A549 treated with CORT108297 at 1 μM for 4 hours (cell line): ENCODE data around the gene SERF2. TPM values are rescaled to one million over a fixed set of nuclear protein-coding genes. Genes with fewer than 3 reads are reported as not detected.

Experiments
- total RNA-seq: library from RNA; stranded (reverse); fragments of 200-300 nt; extraction: Qiagen RNA extraction; gene quantifications from 5 replicates; pipeline ENCODE4 v1.2.3, GENCODE V29; 2022

Gene SERF2
- total RNA-seq = 459 to 728 TPM (median 704 TPM) in 5 replicates

GRCh38 chr15:43791993-43792760 lies at the start of gene SERF2:
SERF2 (plus strand) TSS chr15:43792320; CDS start chr15:43792377, 57 bp downstream.

DNA sequence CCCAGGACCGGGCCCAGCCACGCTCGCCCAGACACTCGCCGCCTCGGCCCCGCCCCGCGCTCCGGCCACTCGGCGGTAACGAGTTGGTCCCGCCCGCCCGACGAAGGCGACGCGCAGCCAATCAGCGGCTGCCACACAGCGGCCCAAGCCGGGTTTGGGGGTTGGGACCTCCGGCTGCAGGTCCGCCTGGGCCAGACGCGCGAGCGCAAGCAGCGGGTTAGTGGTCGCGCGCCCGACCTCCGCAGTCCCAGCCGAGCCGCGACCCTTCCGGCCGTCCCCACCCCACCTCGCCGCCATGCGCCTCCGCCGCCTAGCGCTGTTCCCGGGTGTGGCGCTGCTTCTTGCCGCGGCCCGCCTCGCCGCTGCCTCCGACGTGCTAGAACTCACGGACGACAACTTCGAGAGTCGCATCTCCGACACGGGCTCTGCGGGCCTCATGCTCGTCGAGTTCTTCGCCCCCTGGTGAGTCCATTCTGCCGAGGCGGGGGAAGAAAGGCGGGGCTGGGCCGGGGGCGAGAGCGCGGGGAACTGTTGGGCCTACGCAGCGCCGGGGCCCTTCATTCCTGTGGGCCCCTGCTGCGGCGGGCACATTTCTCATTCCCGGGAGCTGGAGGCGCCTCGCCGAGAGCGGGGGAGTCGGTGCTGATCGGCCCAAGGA lies 45.7 kb upstream of the SERF2 start, which contains the start of gene PDIA3:
Gene PDIA3 (plus strand): TSS at position 194 of the 658 bp plus-strand sequence. CDS start 102 bp downstream, at position 296.

DNA sequence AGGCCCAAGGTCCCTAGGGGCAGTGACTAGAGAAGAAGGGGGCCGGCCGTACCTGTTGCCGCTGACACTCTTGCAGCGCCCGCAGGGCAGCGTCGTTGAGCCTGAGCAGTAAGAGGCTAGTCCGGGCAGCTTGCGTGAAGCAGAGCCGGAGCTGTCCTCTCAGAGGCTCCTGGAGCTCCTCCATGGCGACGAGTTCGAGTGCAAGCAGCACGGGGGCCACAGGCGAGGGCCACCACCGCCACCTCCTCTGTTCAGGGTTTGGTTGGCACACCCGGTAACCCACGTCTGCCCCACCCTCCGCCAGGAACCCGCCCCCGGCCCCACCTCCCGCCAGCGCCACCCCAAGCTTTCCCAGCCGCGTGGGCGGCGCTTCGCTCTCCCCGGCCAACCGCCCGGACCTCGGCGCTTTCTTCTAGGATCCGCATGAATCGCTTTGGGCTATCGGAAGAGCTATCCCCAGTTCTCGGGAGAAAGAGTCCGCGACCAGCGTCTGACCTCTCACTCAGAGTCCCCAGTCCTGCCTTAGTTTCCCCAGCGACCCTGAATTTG lies 15.3 kb upstream of the SERF2 start, which contains the start of gene ELL3:
Gene ELL3 (minus strand): TSS at position 249 of the 549 bp plus-strand sequence. CDS start 65 bp downstream, at position 184.

GRCh38 chr15:43799945-43800285 lies 7.8 kb downstream of the SERF2 start, which contains the start of gene SERINC4:
SERINC4 (minus strand) TSS chr15:43800220; CDS start chr15:43799986, 234 bp downstream.

DNA sequence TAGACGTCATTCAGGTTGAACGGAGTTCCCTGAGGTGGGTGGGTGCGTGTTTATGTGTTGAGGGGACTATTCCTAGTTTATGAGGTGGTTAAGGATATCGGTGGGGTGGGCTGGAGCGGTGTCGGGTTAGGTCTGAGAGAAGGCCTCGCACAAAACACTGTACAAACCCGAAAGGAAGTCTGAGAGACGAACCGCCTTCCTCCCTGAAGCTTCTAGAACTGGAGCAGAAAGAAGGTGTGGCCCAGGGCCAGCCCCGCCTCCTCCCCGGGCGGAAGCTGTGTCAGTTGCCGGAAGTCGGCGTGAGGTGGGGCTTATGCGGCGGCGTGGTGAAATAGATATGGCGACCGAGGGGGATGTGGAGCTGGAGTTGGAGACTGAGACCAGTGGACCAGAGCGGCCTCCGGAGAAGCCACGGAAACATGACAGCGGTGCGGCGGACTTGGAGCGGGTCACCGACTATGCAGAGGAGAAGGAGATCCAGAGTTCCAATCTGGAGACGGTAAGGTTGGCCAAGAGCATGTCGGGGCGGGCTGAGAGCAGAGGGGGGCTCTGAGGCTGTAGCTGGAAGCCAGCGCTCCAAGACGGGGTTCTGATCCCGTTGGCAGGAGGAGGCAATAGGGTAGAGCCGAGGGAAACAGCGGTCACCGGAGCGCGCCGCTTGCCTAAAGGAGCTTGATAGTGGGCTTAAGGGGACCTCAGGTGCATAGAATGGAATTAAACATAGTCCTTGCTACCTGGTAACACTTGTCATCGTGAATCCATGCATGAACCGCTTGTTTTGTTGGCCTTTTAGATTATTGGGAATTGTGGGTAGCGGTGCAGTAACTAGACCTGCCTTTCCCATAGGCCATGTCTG lies 8.4 kb downstream of the SERF2 start, which contains the start of gene HYPK:
Gene HYPK (plus strand): TSS at position 314 of the 856 bp plus-strand sequence. CDS start 24 bp downstream, at position 338.

DNA sequence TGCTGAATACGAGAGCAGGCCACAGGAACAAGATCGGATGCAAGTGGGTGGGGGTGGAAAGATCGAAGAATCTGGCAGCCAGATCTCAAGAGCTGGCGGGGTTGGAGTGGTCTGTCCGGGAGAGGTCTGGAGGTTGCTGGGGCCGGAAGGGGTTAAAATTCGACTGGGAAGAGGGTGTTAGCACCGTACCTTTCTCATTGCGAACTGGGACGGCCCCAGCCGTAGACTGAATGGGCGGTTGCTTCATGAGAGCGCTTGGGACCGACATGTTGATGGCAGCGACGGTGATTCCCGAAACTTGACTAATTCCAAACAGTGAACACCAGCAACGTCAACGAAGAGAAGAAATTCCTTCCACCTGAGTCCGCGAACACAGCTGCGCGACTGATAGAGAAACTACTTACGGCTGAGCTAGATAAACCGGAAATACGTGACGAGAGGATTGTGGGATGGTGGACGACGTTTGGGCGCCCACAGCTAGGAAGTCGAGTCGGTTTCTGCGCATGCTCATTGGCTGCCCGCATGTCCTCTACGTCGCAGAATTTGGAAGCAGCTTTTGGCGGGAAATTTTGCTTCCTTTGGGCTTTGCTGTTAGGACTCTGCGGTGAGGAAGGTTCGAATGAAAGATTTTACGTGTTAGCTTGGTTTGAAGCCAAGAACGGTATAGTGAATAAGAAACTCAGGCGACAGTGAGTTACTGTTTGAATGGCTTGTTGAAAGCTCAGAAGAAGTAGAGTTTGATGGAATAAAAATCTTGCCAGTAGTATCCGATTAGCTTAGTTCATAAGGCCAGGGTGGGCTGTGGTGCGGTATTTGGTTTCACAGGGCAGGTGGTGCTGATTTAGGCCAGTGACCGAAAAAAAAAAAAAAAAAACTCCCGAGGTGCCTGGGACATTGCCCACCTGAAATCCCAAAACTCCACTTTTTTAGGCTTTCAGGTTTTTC lies 32.5 kb downstream of the SERF2 start, which contains the start of gene MFAP1:
Gene MFAP1 (minus strand): TSS at position 389 of the 945 bp plus-strand sequence. CDS start 121 bp downstream, at position 268.

DNA sequence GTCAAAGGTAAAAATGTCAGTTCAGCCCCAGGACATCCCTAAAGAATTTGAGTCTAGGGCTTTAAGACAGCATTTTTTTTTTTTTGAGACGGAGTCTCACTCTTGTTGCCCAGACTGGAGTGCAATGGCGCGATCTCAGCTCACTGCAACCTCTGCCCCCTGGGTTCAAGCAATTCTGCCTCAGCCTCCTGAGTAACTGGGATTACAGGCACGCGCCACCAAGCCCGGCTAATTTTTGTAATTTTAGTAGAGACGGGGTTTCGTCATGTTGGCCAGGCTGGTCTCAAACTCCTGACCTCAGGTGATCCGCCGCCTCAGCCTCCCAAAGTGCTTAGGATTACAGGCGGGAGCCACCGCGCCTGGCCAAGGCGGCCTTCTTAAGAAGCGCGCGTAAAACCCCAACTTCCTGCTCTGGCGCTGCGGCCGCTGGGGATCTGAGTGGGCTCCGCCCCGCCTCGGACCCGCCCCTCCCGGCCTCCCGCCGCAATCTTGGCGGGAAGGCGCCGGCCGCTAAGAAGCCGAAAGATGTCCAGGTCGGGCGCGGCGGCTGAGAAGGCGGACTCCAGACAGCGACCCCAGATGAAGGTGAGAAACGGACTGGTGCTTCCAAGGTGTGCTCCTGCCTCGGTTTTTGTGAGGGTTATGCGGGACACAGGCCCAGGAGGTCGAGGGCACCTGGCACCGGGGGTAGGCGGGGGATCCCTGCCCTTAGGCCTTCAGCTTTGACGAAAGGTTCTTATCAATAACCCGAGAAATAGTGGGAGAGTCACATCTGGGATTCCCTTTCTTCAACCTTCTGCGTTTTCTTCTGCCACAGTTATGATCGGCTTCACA lies 34.6 kb downstream of the SERF2 start, which contains the start of gene WDR76:
Gene WDR76 (plus strand): TSS at position 495 of the 834 bp plus-strand sequence. CDS start 31 bp downstream, at position 526.

Other genes starting within 250 kb of the SERF2 start
- gene PPIP5K1, start 202.1 kb upstream of the SERF2 start, total RNA-seq = 5.5 to 7.9 TPM (median 6.6 TPM) in 5 replicates
- gene CKMT1B, start 198.3 kb upstream of the SERF2 start, total RNA-seq = 3.1 to 4.2 TPM (median 3.8 TPM) in 5 replicates
- 0.06 to 0.16 TPM (median 0.07 TPM) in 3 of 5 replicates, not detected in the others for gene STRC, start 173.5 kb upstream of the SERF2 start, total RNA-seq
- gene CATSPER2, start 143.5 kb upstream of the SERF2 start, total RNA-seq = 0.49 to 1.8 TPM (median 0.81 TPM) in 5 replicates
- gene CKMT1A, start 98.5 kb upstream of the SERF2 start, total RNA-seq = 2.5 to 4.1 TPM (median 2.7 TPM) in 5 replicates
- 286 to 370 TPM (median 345 TPM) in 5 replicates for gene PDIA3, start 45.9 kb upstream of the SERF2 start, total RNA-seq
- 1.3 to 2.5 TPM (median 1.8 TPM) in 5 replicates for gene ELL3, start 15.4 kb upstream of the SERF2 start, total RNA-seq
- gene SERINC4, start 7.9 kb downstream of the SERF2 start, total RNA-seq = 0.05 to 0.12 TPM (median 0.06 TPM) in 4 of 5 replicates, not detected in the other
- gene HYPK, start 8.3 kb downstream of the SERF2 start, total RNA-seq = 3.3 to 6.1 TPM (median 4.5 TPM) in 5 replicates
- gene MFAP1, start 32.4 kb downstream of the SERF2 start, total RNA-seq = 24.1 to 35.2 TPM (median 25.4 TPM) in 5 replicates
- gene WDR76, start 34.7 kb downstream of the SERF2 start, total RNA-seq = 11.5 to 14.3 TPM (median 12.0 TPM) in 5 replicates